ENCODE results near the gene ZIC4.

DNA sequence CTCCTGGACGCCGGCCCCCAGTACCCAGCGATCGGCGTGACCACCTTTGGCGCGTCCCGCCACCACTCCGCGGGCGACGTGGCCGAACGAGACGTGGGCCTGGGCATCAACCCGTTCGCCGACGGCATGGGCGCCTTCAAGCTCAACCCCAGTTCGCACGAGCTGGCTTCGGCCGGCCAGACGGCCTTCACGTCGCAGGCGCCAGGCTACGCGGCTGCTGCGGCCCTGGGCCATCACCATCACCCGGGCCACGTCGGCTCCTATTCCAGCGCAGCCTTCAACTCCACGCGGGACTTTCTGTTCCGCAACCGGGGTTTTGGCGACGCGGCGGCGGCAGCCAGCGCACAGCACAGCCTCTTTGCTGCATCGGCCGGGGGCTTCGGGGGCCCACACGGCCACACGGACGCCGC is 3.8 kb upstream of the ZIC4 start:
- TF ChIP-seq, protein P1, sequence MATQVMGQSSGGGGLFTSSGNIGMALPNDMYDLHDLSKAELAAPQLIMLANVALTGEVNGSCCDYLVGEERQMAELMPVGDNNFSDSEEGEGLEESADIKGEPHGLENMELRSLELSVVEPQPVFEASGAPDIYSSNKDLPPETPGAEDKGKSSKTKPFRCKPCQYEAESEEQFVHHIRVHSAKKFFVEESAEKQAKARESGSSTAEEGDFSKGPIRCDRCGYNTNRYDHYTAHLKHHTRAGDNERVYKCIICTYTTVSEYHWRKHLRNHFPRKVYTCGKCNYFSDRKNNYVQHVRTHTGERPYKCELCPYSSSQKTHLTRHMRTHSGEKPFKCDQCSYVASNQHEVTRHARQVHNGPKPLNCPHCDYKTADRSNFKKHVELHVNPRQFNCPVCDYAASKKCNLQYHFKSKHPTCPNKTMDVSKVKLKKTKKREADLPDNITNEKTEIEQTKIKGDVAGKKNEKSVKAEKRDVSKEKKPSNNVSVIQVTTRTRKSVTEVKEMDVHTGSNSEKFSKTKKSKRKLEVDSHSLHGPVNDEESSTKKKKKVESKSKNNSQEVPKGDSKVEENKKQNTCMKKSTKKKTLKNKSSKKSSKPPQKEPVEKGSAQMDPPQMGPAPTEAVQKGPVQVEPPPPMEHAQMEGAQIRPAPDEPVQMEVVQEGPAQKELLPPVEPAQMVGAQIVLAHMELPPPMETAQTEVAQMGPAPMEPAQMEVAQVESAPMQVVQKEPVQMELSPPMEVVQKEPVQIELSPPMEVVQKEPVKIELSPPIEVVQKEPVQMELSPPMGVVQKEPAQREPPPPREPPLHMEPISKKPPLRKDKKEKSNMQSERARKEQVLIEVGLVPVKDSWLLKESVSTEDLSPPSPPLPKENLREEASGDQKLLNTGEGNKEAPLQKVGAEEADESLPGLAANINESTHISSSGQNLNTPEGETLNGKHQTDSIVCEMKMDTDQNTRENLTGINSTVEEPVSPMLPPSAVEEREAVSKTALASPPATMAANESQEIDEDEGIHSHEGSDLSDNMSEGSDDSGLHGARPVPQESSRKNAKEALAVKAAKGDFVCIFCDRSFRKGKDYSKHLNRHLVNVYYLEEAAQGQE (IDR thresholded peaks at IDR 0.05; ENCODE audit: insufficient read depth in 1 of 2, low read depth in 2 of 2, low read length in 2 of 2): no peak
- TF ChIP-seq SIN3A (IDR thresholded peaks at IDR 0.05; ENCODE audit: borderline replicate concordance, insufficient read depth, low read length) (no peak), POLR2AphosphoS5 (IDR thresholded peaks at IDR 0.05; ENCODE audit: low read depth, low read length) (no peak)
